ENCODE results near the gene PACSIN2. TPM values are rescaled to one million over a fixed set of nuclear protein-coding genes. Genes with fewer than 3 reads are reported as not detected.

Gene PACSIN2
- total and polyA plus RNA-seq, 7 experiments from 2014 or later = 26.6 to 62.5 (median 36.3) TPM

DNA sequence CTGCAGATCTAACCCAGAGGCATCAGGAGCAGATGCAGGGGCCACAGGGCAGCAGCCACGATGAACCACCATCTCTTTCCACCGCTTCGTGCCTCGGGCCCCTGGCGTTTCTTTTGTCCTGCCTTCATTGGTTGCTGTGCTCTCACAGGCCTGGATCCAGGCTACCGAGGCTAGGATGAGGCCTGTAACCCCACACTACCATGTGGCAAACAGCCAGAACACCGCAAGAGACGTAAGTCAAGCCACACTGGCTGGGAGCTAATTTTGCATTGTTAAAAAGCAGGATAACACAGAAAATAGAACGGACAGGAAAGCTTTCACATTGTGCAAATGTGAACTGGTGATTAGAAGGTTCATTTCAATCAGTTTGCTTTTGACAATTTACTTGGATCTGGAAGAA lies 142.1 kb downstream of the PACSIN2 start:
- Mint-ChIP-seq H3K4me3 (no peak overlapping the region), H3K36me3 (peaks cover 0 to 25% (median 4%) of the 10 kb centered on the region in 5 donors), H3K4me1 (peaks cover 0 to 1% (median 1%) of the 10 kb centered on the region in 7 donors), H3K9me3 (no peaks in the 10 kb centered on the region), H3K27ac (peak overlapping the region in 2 of 9 donors; percentile 38 to 54), H3K27me3 (no peaks in the 10 kb centered on the region)
- intact Hi-C loops (cut with micrococcal nuclease) = no loop called here
- ATAC-seq = no peak
- no peak overlapping the region for H3K27ac ChIP-seq (ENCODE audit: low read depth, low read length)
- no peaks in the 10 kb centered on the region for H3K4me1 ChIP-seq (ENCODE audit: control insufficient read depth in 2 of 2, insufficient read depth in 2 of 2, low read length in 2 of 2)
- H3K9me3 ChIP-seq (ENCODE audit: control insufficient read depth in 2 of 3, low read length in 3 of 3) = no peaks in the 10 kb centered on the region
- H3K4me3 ChIP-seq (ENCODE audit: low read length) = no peak overlapping the region
- no peak for DNase-seq
- H3K27me3 ChIP-seq (ENCODE audit: control insufficient read depth in 2 of 2, insufficient read depth in 2 of 2, low read length in 2 of 2) = no peaks in the 10 kb centered on the region
- peaks cover 0 to 64% (median 8%) of the 10 kb centered on the region in 3 experiments for H3K36me3 ChIP-seq (ENCODE audit: control insufficient read depth in 2 of 3, insufficient read depth in 3 of 3, low read length in 3 of 3)
- CTCF ChIA-PET = no interaction called here
- POLR2A ChIA-PET = no interaction called here

DNA sequence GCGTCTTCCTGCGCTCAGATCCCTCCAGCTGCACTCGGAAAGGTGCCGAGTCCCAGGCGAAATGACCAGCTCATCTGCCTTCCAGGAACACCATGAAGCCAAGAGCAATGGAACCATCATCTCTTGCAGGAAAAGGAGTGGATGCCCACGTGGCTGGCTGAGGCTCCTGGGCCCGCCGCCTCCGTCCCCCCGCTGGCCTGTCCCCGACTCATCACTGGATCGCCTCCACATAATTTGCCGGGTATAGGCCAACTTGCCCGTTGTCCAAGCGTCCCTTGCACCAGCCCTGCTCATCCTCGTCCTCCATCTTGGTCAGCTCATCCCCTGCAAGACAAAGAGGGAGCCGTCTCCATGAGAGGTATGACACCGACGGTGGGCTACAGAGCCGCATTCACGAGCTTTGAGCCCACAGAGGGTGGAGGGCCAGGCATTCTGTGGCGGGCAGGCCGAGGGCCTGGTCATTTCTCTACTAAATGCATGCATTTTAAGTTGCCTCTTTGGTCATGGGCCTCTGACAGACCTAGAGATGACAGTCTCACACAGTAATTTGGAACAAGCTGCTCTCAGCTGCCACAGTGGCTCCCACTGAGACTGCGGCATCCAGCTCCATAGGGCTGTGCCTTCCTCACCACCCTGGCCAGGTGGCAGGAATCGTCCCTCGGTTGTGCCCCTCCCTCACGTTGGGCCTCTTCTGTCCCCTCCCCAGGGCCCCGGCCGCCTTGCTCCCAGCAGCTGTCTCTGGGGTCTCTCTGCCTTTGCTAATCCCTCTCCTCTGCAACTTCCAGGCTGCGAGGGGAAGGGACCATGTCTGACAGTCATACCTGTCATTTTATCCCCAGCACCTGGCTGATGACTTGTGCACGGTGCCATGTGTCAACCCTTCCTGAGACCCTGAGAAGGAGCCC lies 143.6 kb downstream of the PACSIN2 start:
- Histone ChIP-seq H3K9me3 (ENCODE audit: control insufficient read depth in 2 of 3, low read length in 3 of 3) (no peaks in the 10 kb centered on the region), H3K27me3 (ENCODE audit: control insufficient read depth in 2 of 2, insufficient read depth in 2 of 2, low read length in 2 of 2) (no peaks in the 10 kb centered on the region), H3K36me3 (ENCODE audit: control insufficient read depth in 2 of 3, insufficient read depth in 3 of 3, low read length in 3 of 3) (peaks cover 0 to 50% (median 3%) of the 10 kb centered on the region in 3 experiments), H3K4me1 (ENCODE audit: control insufficient read depth in 2 of 2, insufficient read depth in 2 of 2, low read length in 2 of 2) (no peaks in the 10 kb centered on the region), H3K27ac (ENCODE audit: low read depth, low read length) (no peak overlapping the region), H3K4me3 (ENCODE audit: low read length) (no peak overlapping the region)
- ChIA-PET POLR2A (no interaction called here), CTCF (interaction anchor here (1.0 to 1.5 kb wide), 2 partner anchors 10 to 13 kb away, joined by 3 read pairs; no protein-coding TSS in a partner anchor)
- Mint-ChIP-seq H3K4me1 (peaks cover 0 to 5% (median 1%) of the 10 kb centered on the region in 7 donors), H3K27ac (no peak overlapping the region), H3K27me3 (no peaks in the 10 kb centered on the region), H3K9me3 (no peaks in the 10 kb centered on the region), H3K4me3 (no peak overlapping the region), H3K36me3 (peaks cover 0 to 16% (median under 1%) of the 10 kb centered on the region in 5 donors)
- DNase-seq = no peak
- intact Hi-C loops (cut with micrococcal nuclease) = no loop called here
- ATAC-seq = no peak

DNA sequence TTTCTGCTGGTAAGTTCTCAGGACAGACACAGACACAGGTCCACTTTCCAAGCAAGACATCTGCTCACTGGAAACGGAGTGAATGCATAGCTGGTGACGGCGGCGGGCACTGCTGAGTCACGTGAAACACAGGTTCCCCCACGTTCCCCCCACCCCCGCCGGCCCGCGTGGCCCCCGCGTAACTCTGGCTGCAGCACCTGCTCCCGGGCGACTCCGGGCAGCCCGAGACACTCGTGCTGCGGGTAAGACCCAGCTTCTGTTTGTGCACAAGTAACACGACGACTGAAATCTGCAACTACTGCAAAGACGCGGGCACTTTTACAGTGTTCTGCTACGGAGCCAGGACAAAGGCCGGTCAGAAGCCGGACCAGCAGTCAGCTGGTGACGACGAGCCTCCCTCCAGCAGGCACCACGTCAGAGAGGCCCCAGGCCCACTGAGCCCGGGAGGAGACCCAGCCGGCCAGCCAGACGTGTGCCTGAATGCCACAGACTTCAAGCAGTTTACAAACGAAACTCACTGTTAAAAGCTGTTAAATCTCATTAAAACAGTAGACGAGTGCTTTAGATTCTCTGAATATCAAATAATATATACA lies 145.0 kb downstream of the PACSIN2 start:
- ChIA-PET CTCF (no interaction called here), POLR2A (no interaction called here)
- intact Hi-C loops (cut with micrococcal nuclease) = no loop called here
- peaks cover 0 to 5% (median 1%) of the 10 kb centered on the region in 7 donors for H3K4me1 Mint-ChIP-seq
- H3K4me3 Mint-ChIP-seq = no peak overlapping the region
- no peak overlapping the region for H3K27ac ChIP-seq (ENCODE audit: low read depth, low read length)
- H3K27ac Mint-ChIP-seq = no peak overlapping the region
- H3K4me3 ChIP-seq (ENCODE audit: low read length) = no peak overlapping the region
- H3K4me1 ChIP-seq (ENCODE audit: control insufficient read depth in 2 of 2, insufficient read depth in 2 of 2, low read length in 2 of 2) = no peaks in the 10 kb centered on the region
- H3K9me3 Mint-ChIP-seq = peaks cover 0 to 2% (median 0%) of the 10 kb centered on the region in 11 donors
- no peaks in the 10 kb centered on the region for H3K27me3 ChIP-seq (ENCODE audit: control insufficient read depth in 2 of 2, insufficient read depth in 2 of 2, low read length in 2 of 2)
- ATAC-seq = no peak
- peaks cover 0 to 18% (median 0%) of the 10 kb centered on the region in 5 donors for H3K36me3 Mint-ChIP-seq
- H3K36me3 ChIP-seq (ENCODE audit: control insufficient read depth in 2 of 3, insufficient read depth in 3 of 3, low read length in 3 of 3) = peaks cover 0 to 36% (median 2%) of the 10 kb centered on the region in 3 experiments
- H3K27me3 Mint-ChIP-seq = no peaks in the 10 kb centered on the region
- no peaks in the 10 kb centered on the region for H3K9me3 ChIP-seq (ENCODE audit: control insufficient read depth in 2 of 3, low read length in 3 of 3)
- no peak for DNase-seq

DNA sequence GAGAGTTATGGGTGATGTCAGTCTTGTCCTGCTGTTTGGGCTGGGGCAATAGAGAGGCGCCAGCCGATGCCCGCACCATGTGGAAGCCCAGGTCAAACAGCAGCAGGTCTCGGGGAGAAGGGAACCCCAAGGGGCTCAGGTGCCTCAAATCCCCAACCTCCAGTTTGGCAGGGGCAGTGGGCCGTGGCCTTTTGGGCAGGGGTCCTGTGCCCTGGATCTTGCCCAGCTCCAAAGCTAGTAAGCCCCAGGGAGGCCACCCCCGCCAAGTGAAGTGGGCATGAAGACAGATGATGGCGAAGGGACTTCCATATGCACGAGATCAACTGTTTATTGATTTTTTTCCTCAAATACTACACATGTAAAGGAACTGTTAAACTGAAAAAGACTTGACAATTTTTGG lies 145.5 kb downstream of the PACSIN2 start:
- Histone ChIP-seq H3K36me3 (ENCODE audit: control insufficient read depth in 2 of 3, insufficient read depth in 3 of 3, low read length in 3 of 3) (peaks cover 0 to 34% (median 2%) of the 10 kb centered on the region in 3 experiments), H3K9me3 (ENCODE audit: control insufficient read depth in 2 of 3, low read length in 3 of 3) (no peaks in the 10 kb centered on the region), H3K27ac (ENCODE audit: low read depth, low read length) (no peak overlapping the region), H3K27me3 (ENCODE audit: control insufficient read depth in 2 of 2, insufficient read depth in 2 of 2, low read length in 2 of 2) (no peaks in the 10 kb centered on the region), H3K4me3 (ENCODE audit: low read length) (no peak overlapping the region), H3K4me1 (ENCODE audit: control insufficient read depth in 2 of 2, insufficient read depth in 2 of 2, low read length in 2 of 2) (no peaks in the 10 kb centered on the region)
- Mint-ChIP-seq H3K27ac (no peak overlapping the region), H3K4me1 (peaks cover 0 to 5% (median 1%) of the 10 kb centered on the region in 7 donors), H3K4me3 (no peak overlapping the region), H3K27me3 (no peaks in the 10 kb centered on the region), H3K9me3 (peaks cover 0 to 2% (median 0%) of the 10 kb centered on the region in 11 donors), H3K36me3 (peaks cover 0 to 20% (median 3%) of the 10 kb centered on the region in 5 donors)
- intact Hi-C loops (cut with micrococcal nuclease) = no loop called here
- no peak for ATAC-seq
- ChIA-PET POLR2A (no interaction called here), CTCF (no interaction called here)
- DNase-seq = no peak

DNA sequence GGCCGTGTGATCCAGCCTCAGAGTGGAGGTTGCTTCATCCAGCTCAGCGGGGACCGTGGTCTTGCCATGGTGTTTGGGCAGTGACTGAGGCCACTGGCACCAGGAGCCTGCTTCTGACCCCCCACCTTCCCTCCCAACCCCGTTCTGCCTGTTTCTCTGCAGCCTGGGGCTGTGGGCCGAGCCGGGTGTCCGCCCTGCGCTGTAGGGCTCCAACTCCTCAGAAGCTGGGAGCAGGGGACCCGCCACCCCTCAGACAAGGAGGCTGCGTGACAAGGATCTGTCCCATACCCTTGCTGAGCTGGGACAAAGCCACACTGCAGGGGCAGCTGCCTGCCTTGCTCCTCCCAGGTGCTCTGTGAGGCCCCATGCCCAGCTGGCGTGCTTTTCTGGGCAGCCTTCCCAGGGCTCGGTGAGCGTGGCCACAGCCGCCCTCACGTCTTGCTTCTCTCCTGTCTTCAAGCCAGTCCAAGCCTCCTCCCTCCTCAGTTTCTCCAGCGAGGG lies 146.1 kb downstream of the PACSIN2 start:
- Histone ChIP-seq H3K4me1 (ENCODE audit: control insufficient read depth in 2 of 2, insufficient read depth in 2 of 2, low read length in 2 of 2) (no peaks in the 10 kb centered on the region), H3K36me3 (ENCODE audit: control insufficient read depth in 2 of 3, insufficient read depth in 3 of 3, low read length in 3 of 3) (peaks cover 0 to 27% (median 0%) of the 10 kb centered on the region in 3 experiments), H3K27ac (ENCODE audit: low read depth, low read length) (no peak overlapping the region), H3K27me3 (ENCODE audit: control insufficient read depth in 2 of 2, insufficient read depth in 2 of 2, low read length in 2 of 2) (no peaks in the 10 kb centered on the region), H3K4me3 (ENCODE audit: low read length) (no peak overlapping the region), H3K9me3 (ENCODE audit: control insufficient read depth in 2 of 3, low read length in 3 of 3) (no peaks in the 10 kb centered on the region)
- ChIA-PET POLR2A (no interaction called here), CTCF (interaction anchor here (1.8 kb wide), 1 partner anchor 165 kb away, joined by 7 read pairs; no protein-coding TSS in a partner anchor)
- Mint-ChIP-seq H3K4me3 (no peak overlapping the region), H3K4me1 (peaks cover 0 to 5% (median 1%) of the 10 kb centered on the region in 7 donors), H3K27me3 (no peaks in the 10 kb centered on the region), H3K36me3 (peaks cover 0 to 20% (median 4%) of the 10 kb centered on the region in 5 donors), H3K9me3 (peaks cover 0 to 2% (median 0%) of the 10 kb centered on the region in 11 donors), H3K27ac (no peak overlapping the region)
- ATAC-seq (no peak), DNase-seq (no peak)
- intact Hi-C loops (cut with micrococcal nuclease) = no loop called here

DNA sequence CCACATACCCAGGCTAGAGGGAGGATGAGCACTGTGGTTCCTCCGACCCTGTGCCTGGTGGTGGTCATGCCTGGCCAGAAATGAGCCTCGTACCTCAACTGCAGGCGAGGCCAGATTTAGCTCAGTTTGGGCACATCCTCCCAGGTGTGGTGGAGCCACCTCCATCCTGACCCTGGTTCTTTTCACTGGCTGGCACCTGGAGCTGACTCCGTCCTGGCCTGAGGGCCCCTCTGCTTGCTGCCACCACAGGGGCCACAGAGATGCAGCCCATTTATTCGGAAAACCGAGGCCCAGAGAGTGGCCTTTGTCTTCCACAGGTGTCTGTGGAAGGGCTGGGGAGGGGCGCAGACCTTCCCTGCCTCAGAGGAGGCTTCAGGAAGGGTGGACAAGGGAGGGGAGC lies 148.8 kb downstream of the PACSIN2 start:
- CTCF ChIA-PET = interaction anchor here (1.1 kb wide), 1 partner anchor 11 kb away, joined by 3 read pairs; no protein-coding TSS in a partner anchor

More for the DNA sequence above, 148.8 kb downstream of the PACSIN2 start:
- H3K4me1 Mint-ChIP-seq = peaks cover 0 to 16% (median 9%) of the 10 kb centered on the region in 7 donors
- H3K4me3 Mint-ChIP-seq = no peak overlapping the region
- no peaks in the 10 kb centered on the region for H3K27me3 ChIP-seq (ENCODE audit: control insufficient read depth in 2 of 2, insufficient read depth in 2 of 2, low read length in 2 of 2)
- POLR2A ChIA-PET = no interaction called here
- no peaks in the 10 kb centered on the region for H3K4me1 ChIP-seq (ENCODE audit: control insufficient read depth in 2 of 2, insufficient read depth in 2 of 2, low read length in 2 of 2)
- H3K4me3 ChIP-seq (ENCODE audit: low read length) = no peak overlapping the region
- no peak for ATAC-seq
- peaks cover 0 to 15% (median 4%) of the 10 kb centered on the region in 5 donors for H3K36me3 Mint-ChIP-seq
- H3K36me3 ChIP-seq (ENCODE audit: control insufficient read depth in 2 of 3, insufficient read depth in 3 of 3, low read length in 3 of 3) = peaks cover 0 to 3% (median 0%) of the 10 kb centered on the region in 3 experiments
- DNase-seq = no peak
- no peaks in the 10 kb centered on the region for H3K27me3 Mint-ChIP-seq
- intact Hi-C loops (cut with micrococcal nuclease) = no loop called here
- peaks cover 0 to 9% (median 0%) of the 10 kb centered on the region in 11 donors for H3K9me3 Mint-ChIP-seq
- no peaks in the 10 kb centered on the region for H3K9me3 ChIP-seq (ENCODE audit: control insufficient read depth in 2 of 3, low read length in 3 of 3)
- H3K27ac Mint-ChIP-seq = peak overlapping the region in 1 of 9 donors; percentile 63
- H3K27ac ChIP-seq (ENCODE audit: low read depth, low read length) = no peak overlapping the region

Data from naive thymus-derived CD4-positive, alpha-beta T cell (primary cell).